Tibial nerve (tissue), 4 donors: ENCODE data around the gene TFE3. TPM values are rescaled to one million over a fixed set of nuclear protein-coding genes. Genes with fewer than 3 reads are reported as not detected.

Experiments used
- DNase-seq, 2 donors: peaks; one replicate each; pipeline ENCODE4 v3.0.0-alpha.2; 2019; ENCODE audit warnings: low spot score in 2 of 2
- H3K27ac ChIP-seq, 4 donors: fragments of 200-600 bp; sonication (generic) in 3 of 4; one replicate each; pipeline ENCODE4 v1.5.1; 2017 to 2019; ENCODE audit warnings: mild to moderate bottlenecking in 1 of 4
- H3K27me3 ChIP-seq, 2 donors: fragments of 200-600 bp; sonication (generic) in 1 of 2; one replicate each; pipeline versions ENCODE4 v1.5.1 to v1.6.0; 2017 to 2019
- H3K36me3 ChIP-seq, 3 donors: fragments of 200-600 bp; sonication (generic); one replicate each; pipeline ENCODE4 v1.5.1; 2018 to 2019
- H3K4me1 ChIP-seq, 4 donors: fragments of 200-600 bp; sonication (generic) in 3 of 4; one replicate each; pipeline ENCODE4 v1.5.1; 2017 to 2019
- H3K4me3 ChIP-seq, 4 donors: fragments of 200-600 bp; sonication (generic) in 3 of 4; one replicate each; pipeline ENCODE4 v1.5.1; 2017 to 2019; ENCODE audit warnings: mild to moderate bottlenecking in 1 of 4, moderate library complexity in 1 of 4
- H3K9me3 ChIP-seq, 4 donors: fragments of 200-600 bp; sonication (generic) in 3 of 4; one replicate each; pipeline ENCODE4 v1.5.1; 2017 to 2019
- CTCF ChIP-seq, 5 experiments: fragments of 200-600 bp in 3 of 5; fragments of 450-650 bp in 2 of 5; sonication (generic) in 3 of 5; IDR thresholded peaks; one replicate each; pipeline ENCODE4 v1.5.1; 2016 to 2019; ENCODE audit warnings: antibody characterized with exemption in 5 of 5, mild to moderate bottlenecking in 3 of 5, moderate library complexity in 2 of 5
- EP300 ChIP-seq, 2 donors: sonication (generic); formaldehyde crosslinking; IDR thresholded peaks; one replicate each; pipeline ENCODE4 v1.6.1; 2017; ENCODE audit warnings: antibody characterized with exemption in 2 of 2, mild to moderate bottlenecking in 1 of 2
- POLR2A ChIP-seq, 2 donors: fragments of 450-650 bp; IDR thresholded peaks; one replicate each; pipeline ENCODE4 v1.6.1; 2017; ENCODE audit warnings: antibody characterized with exemption in 2 of 2, mild to moderate bottlenecking in 2 of 2, moderate library complexity in 2 of 2
- WGBS, 2 donors: methylation state at CpG; one replicate each; pipeline ENCODE4 v1.1.5; 2018; 5-methylcytosine and 5-hydroxymethylcytosine counted together
- total RNA-seq, 4 donors: library from RNA; depleted of rRNA; stranded (reverse); fragments of >200 nt; gene quantifications; one replicate each; pipeline ENCODE4 v1.1.0, GENCODE V29; 2016

TFE3 gene
- 100 to 1,000 TPM in 3 of 4 donors, 10 to 100 TPM in 1; 98.6 to 124 (median 117) TPM for total RNA-seq

GRCh38 chrX:49043220-49043986, at the start of gene TFE3:
Gene TFE3, minus strand, starts transcription at chrX:49043357. Its CDS starts 131 bp downstream, at chrX:49043226.
- peak within 1 kb of the TSS; percentile 98 to 99 (median 98) for H3K27ac ChIP-seq
- WGBS, 2 donors, result 0 to 38% methylated on average over 2 to 66 of the region's 67 CpGs
- DNase-seq, result peak; percentile 97
- H3K9me3 ChIP-seq, result no peaks in the 10 kb centered on the region
- peak within 1 kb of the TSS; percentile 74 to 84 (median 78) for H3K4me3 ChIP-seq
- peak; percentile 44 to 73 for TF ChIP-seq POLR2A (IDR thresholded peaks at IDR 0.05)
- peak; percentile 40 to 76 (median 63) for TF ChIP-seq CTCF (IDR thresholded peaks at IDR 0.05)
- peak; percentile 71 to 77 for TF ChIP-seq EP300 (IDR thresholded peaks at IDR 0.05)
- H3K36me3 ChIP-seq, result peaks cover 0 to 10% (median 0%) of the 10 kb centered on the region in 3 donors
- H3K4me1 ChIP-seq, result peaks cover 0 to 20% (median 9%) of the 10 kb centered on the region in 4 donors
- no peaks in the 10 kb centered on the region for H3K27me3 ChIP-seq

GRCh38 chrX:49089553-49089952, 46.4 kb upstream of the TFE3 start:
- 77 to 81% methylated on average over 4 of the region's 4 CpGs for WGBS, 2 donors

GRCh38 chrX:49082271-49082871, 39.2 kb upstream of the TFE3 start:
- H3K27ac ChIP-seq, result no peak overlapping the region
- WGBS, 2 donors, result 77 to 78% methylated on average over 4 of the region's 4 CpGs
- no peaks in the 10 kb centered on the region for H3K9me3 ChIP-seq
- no peak overlapping the region for H3K4me3 ChIP-seq
- peaks cover 0 to 9% (median 0%) of the 10 kb centered on the region in 3 donors for H3K36me3 ChIP-seq
- H3K27me3 ChIP-seq, result no peaks in the 10 kb centered on the region
- no peak for DNase-seq
- H3K4me1 ChIP-seq, result peaks cover 0 to 13% (median 3%) of the 10 kb centered on the region in 4 donors
- TF ChIP-seq EP300 (IDR thresholded peaks at IDR 0.05) (no peak), CTCF (IDR thresholded peaks at IDR 0.05) (no peak), POLR2A (IDR thresholded peaks at IDR 0.05) (no peak)

More at GRCh38 chrX:49089553-49089952, 46.4 kb upstream of the TFE3 start:
- TF ChIP-seq POLR2A (IDR thresholded peaks at IDR 0.05) (no peak), CTCF (IDR thresholded peaks at IDR 0.05) (no peak), EP300 (IDR thresholded peaks at IDR 0.05) (no peak)
- H3K4me3 ChIP-seq, result no peak overlapping the region
- H3K27me3 ChIP-seq, result no peaks in the 10 kb centered on the region
- H3K4me1 ChIP-seq, result no peaks in the 10 kb centered on the region
- H3K36me3 ChIP-seq, result no peaks in the 10 kb centered on the region
- H3K9me3 ChIP-seq, result no peaks in the 10 kb centered on the region
- DNase-seq, result no peak
- no peak overlapping the region for H3K27ac ChIP-seq

- 1 to 48% methylated on average over 11 to 55 of the region's 55 CpGs for WGBS, 2 donors
- Histone ChIP-seq H3K4me3 (peak within 1 kb of the TSS; percentile 56 to 73 (median 64)), H3K27ac (peak within 1 kb of the TSS; percentile 88 to 96 (median 96)), H3K4me1 (peaks cover 0 to 13% (median 3%) of the 10 kb centered on the region in 4 donors), H3K27me3 (no peaks in the 10 kb centered on the region), H3K9me3 (no peaks in the 10 kb centered on the region), H3K36me3 (peaks cover 0 to 35% (median 0%) of the 10 kb centered on the region in 3 donors)
- peak; percentile 60 to 94 for TF ChIP-seq EP300 (IDR thresholded peaks at IDR 0.05)
- peak in 1 of 5 experiments; percentile 15 for TF ChIP-seq CTCF (IDR thresholded peaks at IDR 0.05)
- TF ChIP-seq POLR2A (IDR thresholded peaks at IDR 0.05), result peak; percentile 46 to 72
- DNase-seq, result peak; percentile 40 to 66
Observed at GRCh38 chrX:49079489-49080428, 36.6 kb upstream of the TFE3 start, which contains the start of gene WDR45. Gene WDR45, minus strand, starts transcription at chrX:49079887. Its CDS starts 1,792 bp downstream, at chrX:49078095.
